IMR-90 (cell line): ENCODE results near the gene TNS1.

Experiments
- BHLHE40 ChIP-seq: fragments of 150-350 bp; IDR thresholded peaks from 2 replicates; pipeline ENCODE4 v1.6.1; 2016; ENCODE audit warnings: mild to moderate bottlenecking, low read depth, low read length
- CEBPB ChIP-seq: IDR thresholded peaks from 2 replicates; pipeline ENCODE4 v1.6.1; 2012; ENCODE audit warnings: low read depth, low read length, improper control_type of control experiment
- CHD1 ChIP-seq: IDR thresholded peaks from 2 replicates; pipeline ENCODE4 v1.6.1; 2012; ENCODE audit warnings: low read depth, low read length, improper control_type of control experiment
- FOS ChIP-seq: fragments of 150-350 bp; IDR thresholded peaks from 2 replicates; pipeline ENCODE4 v1.6.1; 2016; ENCODE audit warnings: low read depth, low read length
- MAFK ChIP-seq: IDR thresholded peaks from 2 replicates; pipeline ENCODE4 v1.6.1; 2012; ENCODE audit warnings: low read depth, low read length, improper control_type of control experiment
- MXI1 ChIP-seq: IDR thresholded peaks from 2 replicates; pipeline ENCODE4 v1.6.1; 2012; ENCODE audit warnings: low read depth, mild to moderate bottlenecking, low read length, moderate library complexity, borderline replicate concordance
- POLR2A ChIP-seq: IDR thresholded peaks from 2 replicates; pipeline ENCODE4 v1.6.1; 2012; ENCODE audit warnings: mild to moderate bottlenecking, low read depth, low read length
- RAD21 ChIP-seq: IDR thresholded peaks from 2 replicates; pipeline ENCODE4 v1.6.1; 2012; ENCODE audit warnings: low read length, improper control_type of control experiment
- RFX5 ChIP-seq: IDR thresholded peaks from 2 replicates; pipeline ENCODE4 v1.8.0; 2012; ENCODE audit warnings: low read depth, mild to moderate bottlenecking, low read length, moderate library complexity
- TF ChIP-seq, protein P1 (sequence below): fragments of 150-350 bp; IDR thresholded peaks from 2 replicates; pipeline ENCODE4 v1.6.1; 2016; ENCODE audit warnings: low read depth, mild to moderate bottlenecking, low read length, moderate library complexity, borderline replicate concordance
- TF ChIP-seq, protein P2 (sequence below): conservative IDR thresholded peaks from 2 replicates; pipeline ENCODE4 v1.5.1; 2012; ENCODE audit warnings: mild to moderate bottlenecking, low read depth, low read length, improper control_type of control experiment
- TF ChIP-seq, protein P3 (sequence below): fragments of 150-350 bp; IDR thresholded peaks from 2 replicates; pipeline ENCODE4 v1.6.1; 2017; ENCODE audit warnings: mild to moderate bottlenecking, antibody characterized with exemption, low read length, low read depth

DNA sequence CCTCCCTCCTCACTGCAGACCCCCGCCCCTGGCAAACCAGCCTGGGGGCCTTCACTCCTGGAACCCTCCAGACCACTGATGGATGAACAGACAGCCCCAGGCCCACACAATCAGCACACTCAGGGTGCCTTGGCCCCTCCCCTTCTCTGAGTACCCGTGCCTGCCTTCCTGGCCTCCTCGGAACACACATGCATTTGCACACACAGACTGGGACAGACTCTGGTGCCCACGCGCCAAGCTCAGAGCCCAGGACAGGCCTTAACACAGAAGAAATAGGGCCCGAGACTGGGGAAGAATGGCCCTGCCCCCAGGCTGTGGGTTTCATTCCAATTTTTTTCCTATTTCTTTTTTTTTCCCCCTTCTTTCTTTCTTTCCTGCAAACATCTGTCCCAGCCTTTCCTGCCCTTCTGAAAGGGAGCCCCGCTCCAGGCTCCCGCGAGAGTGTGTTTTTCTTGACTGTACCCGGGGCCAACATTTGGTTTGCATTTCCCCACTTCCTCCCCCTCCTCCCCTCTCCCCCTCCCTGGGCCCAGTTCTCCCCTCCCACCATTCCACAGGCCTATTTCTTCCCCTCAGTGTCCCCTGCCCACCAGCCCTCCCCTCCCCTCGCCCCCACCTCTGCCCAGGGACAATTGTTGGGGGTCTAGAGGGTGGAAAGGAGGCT lies 618 bp upstream of the TNS1 start:
- TF ChIP-seq RAD21 (no peak), CEBPB (no peak), POLR2A (no peak; the same call in 1 of the 2 replicates), RFX5 (no peak), MXI1 (no peak), FOS (no peak), BHLHE40 (no peak), MAFK (no peak), CHD1 (no peak)
- TF ChIP-seq, protein P1, sequence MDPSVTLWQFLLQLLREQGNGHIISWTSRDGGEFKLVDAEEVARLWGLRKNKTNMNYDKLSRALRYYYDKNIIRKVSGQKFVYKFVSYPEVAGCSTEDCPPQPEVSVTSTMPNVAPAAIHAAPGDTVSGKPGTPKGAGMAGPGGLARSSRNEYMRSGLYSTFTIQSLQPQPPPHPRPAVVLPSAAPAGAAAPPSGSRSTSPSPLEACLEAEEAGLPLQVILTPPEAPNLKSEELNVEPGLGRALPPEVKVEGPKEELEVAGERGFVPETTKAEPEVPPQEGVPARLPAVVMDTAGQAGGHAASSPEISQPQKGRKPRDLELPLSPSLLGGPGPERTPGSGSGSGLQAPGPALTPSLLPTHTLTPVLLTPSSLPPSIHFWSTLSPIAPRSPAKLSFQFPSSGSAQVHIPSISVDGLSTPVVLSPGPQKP = no peak
- TF ChIP-seq, protein P2, sequence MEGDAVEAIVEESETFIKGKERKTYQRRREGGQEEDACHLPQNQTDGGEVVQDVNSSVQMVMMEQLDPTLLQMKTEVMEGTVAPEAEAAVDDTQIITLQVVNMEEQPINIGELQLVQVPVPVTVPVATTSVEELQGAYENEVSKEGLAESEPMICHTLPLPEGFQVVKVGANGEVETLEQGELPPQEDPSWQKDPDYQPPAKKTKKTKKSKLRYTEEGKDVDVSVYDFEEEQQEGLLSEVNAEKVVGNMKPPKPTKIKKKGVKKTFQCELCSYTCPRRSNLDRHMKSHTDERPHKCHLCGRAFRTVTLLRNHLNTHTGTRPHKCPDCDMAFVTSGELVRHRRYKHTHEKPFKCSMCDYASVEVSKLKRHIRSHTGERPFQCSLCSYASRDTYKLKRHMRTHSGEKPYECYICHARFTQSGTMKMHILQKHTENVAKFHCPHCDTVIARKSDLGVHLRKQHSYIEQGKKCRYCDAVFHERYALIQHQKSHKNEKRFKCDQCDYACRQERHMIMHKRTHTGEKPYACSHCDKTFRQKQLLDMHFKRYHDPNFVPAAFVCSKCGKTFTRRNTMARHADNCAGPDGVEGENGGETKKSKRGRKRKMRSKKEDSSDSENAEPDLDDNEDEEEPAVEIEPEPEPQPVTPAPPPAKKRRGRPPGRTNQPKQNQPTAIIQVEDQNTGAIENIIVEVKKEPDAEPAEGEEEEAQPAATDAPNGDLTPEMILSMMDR = no peak
- TF ChIP-seq, protein P3, sequence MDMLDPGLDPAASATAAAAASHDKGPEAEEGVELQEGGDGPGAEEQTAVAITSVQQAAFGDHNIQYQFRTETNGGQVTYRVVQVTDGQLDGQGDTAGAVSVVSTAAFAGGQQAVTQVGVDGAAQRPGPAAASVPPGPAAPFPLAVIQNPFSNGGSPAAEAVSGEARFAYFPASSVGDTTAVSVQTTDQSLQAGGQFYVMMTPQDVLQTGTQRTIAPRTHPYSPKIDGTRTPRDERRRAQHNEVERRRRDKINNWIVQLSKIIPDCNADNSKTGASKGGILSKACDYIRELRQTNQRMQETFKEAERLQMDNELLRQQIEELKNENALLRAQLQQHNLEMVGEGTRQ = no peak
